Measurements from ENCODE around the gene ETS1. TPM values are rescaled to one million over a fixed set of nuclear protein-coding genes. Genes with fewer than 3 reads are reported as not detected.

Gene ETS1
- total RNA-seq, 1 donor from 2014 or later: 88.0 TPM

GRCh38 chr11:128498721-128499245 lies 88.6 kb downstream of the ETS1 start:
- DNase-seq (ENCODE audit: low spot score in 2 of 2): no peak
- Histone ChIP-seq H3K27ac (peak overlapping the region; percentile 76 to 80), H3K4me1 (peaks cover 14 to 78% of the 10 kb centered on the region in 2 donors), H3K4me3 (no peak overlapping the region), H3K9me3 (no peaks in the 10 kb centered on the region), H3K36me3 (no peaks in the 10 kb centered on the region), H3K27me3 (no peaks in the 10 kb centered on the region)
- no peak for TF ChIP-seq CTCF (IDR thresholded peaks at IDR 0.05)
- intact Hi-C loops (cut with DNase I): no loop called here

GRCh38 chr11:128497776-128498095 lies 89.6 kb downstream of the ETS1 start:
- no peak for TF ChIP-seq CTCF (IDR thresholded peaks at IDR 0.05)
- H3K4me3 ChIP-seq: peak overlapping the region in 1 of 2 donors; percentile 34
- intact Hi-C loops (cut with DNase I): loop anchor here (2.0 kb wide), 2 partner anchors 17 to 31 kb away; no protein-coding TSS in a partner anchor
- peaks cover 14 to 79% of the 10 kb centered on the region in 2 donors for H3K4me1 ChIP-seq
- H3K27ac ChIP-seq: peak overlapping the region; percentile 76 to 80
- H3K9me3 ChIP-seq: no peaks in the 10 kb centered on the region
- no peaks in the 10 kb centered on the region for H3K36me3 ChIP-seq
- no peak for DNase-seq (ENCODE audit: low spot score in 2 of 2)
- no peaks in the 10 kb centered on the region for H3K27me3 ChIP-seq

- peak overlapping the region in 1 of 2 donors; percentile 34 for H3K4me3 ChIP-seq
- H3K27me3 ChIP-seq: no peaks in the 10 kb centered on the region
- peak overlapping the region; percentile 76 to 80 for H3K27ac ChIP-seq
- H3K9me3 ChIP-seq: no peaks in the 10 kb centered on the region
- peaks cover 11 to 76% of the 10 kb centered on the region in 2 donors for H3K4me1 ChIP-seq
- peak in 1 of 2 donors; percentile 77 for DNase-seq (ENCODE audit: low spot score in 2 of 2)
- TF ChIP-seq CTCF (IDR thresholded peaks at IDR 0.05): no peak
- intact Hi-C loops (cut with DNase I): loop anchor here (2.0 kb wide), 2 partner anchors 16 to 30 kb away; no protein-coding TSS in a partner anchor
- no peaks in the 10 kb centered on the region for H3K36me3 ChIP-seq
Observed at GRCh38 chr11:128497061-128497775, 90.1 kb downstream of the ETS1 start.

GRCh38 chr11:128496692-128497060 lies 90.7 kb downstream of the ETS1 start:
- no peaks in the 10 kb centered on the region for H3K36me3 ChIP-seq
- DNase-seq (ENCODE audit: low spot score in 2 of 2): peak in 1 of 2 donors; percentile 75
- peak overlapping the region; percentile 76 to 80 for H3K27ac ChIP-seq
- peaks cover 9 to 73% of the 10 kb centered on the region in 2 donors for H3K4me1 ChIP-seq
- H3K9me3 ChIP-seq: no peaks in the 10 kb centered on the region
- no peak for TF ChIP-seq CTCF (IDR thresholded peaks at IDR 0.05)
- H3K4me3 ChIP-seq: peak overlapping the region in 1 of 2 donors; percentile 34
- intact Hi-C loops (cut with DNase I): loop anchor here (2.0 kb wide), 2 partner anchors 16 to 30 kb away; no protein-coding TSS in a partner anchor
- H3K27me3 ChIP-seq: no peaks in the 10 kb centered on the region

- intact Hi-C loops (cut with DNase I): loop anchor here (2.0 kb wide), 2 partner anchors 15 to 29 kb away; no protein-coding TSS in a partner anchor
- no peak for DNase-seq (ENCODE audit: low spot score in 2 of 2)
- H3K9me3 ChIP-seq: no peaks in the 10 kb centered on the region
- TF ChIP-seq CTCF (IDR thresholded peaks at IDR 0.05): no peak
- H3K4me1 ChIP-seq: peaks cover 5 to 68% of the 10 kb centered on the region in 2 donors
- no peak overlapping the region for H3K4me3 ChIP-seq
- no peaks in the 10 kb centered on the region for H3K27me3 ChIP-seq
- peak overlapping the region; percentile 76 to 80 for H3K27ac ChIP-seq
- H3K36me3 ChIP-seq: no peaks in the 10 kb centered on the region
Observed at GRCh38 chr11:128496249-128496648, 91.1 kb downstream of the ETS1 start.
